ENCODE results near the gene ABCA9. TPM values are rescaled to one million over a fixed set of nuclear protein-coding genes. Genes with fewer than 3 reads are reported as not detected.

The ABCA9 gene
- total RNA-seq, 1 donor from 2014 or later = 0.16 TPM

- Histone ChIP-seq H2AFZ (ENCODE audit: low read depth, low read length) (no peak overlapping the region), H3K36me3 (ENCODE audit: insufficient read depth, low read length) (no peaks in the 10 kb centered on the region), H3K27ac (ENCODE audit: low read depth, low read length) (no peak overlapping the region), H4K20me1 (ENCODE audit: insufficient read depth, low read length) (no peaks in the 10 kb centered on the region), H3K4me2 (ENCODE audit: low read length) (no peak overlapping the region), H3K27me3 (ENCODE audit: insufficient read depth, low read length) (no peaks in the 10 kb centered on the region), H3K4me1 (ENCODE audit: insufficient read depth, low read length) (no peaks in the 10 kb centered on the region), H3K4me3 (ENCODE audit: insufficient read depth, low read depth, low read length) (no peak overlapping the region), H3K9me3 (ENCODE audit: insufficient read depth, low read depth, low read length) (no peaks in the 10 kb centered on the region), H3K9ac (ENCODE audit: low read length) (no peak overlapping the region), H3K79me2 (ENCODE audit: insufficient read depth, low read length) (no peaks in the 10 kb centered on the region)
- FAIRE-seq (no peak), DNase-seq (ENCODE audit: low read depth) (peak; percentile 22)
- TF ChIP-seq CTCF (IDR thresholded peaks at IDR 0.05; ENCODE audit: insufficient read depth, low read depth, low read length) = no peak
- no peak for TF ChIP-seq EZH2 (IDR thresholded peaks at IDR 0.05; ENCODE audit: insufficient read depth, low read length)
- Mint-ChIP-seq H3K4me3 (ENCODE audit: unreplicated experiment) (no peak overlapping the region), H3K27ac (ENCODE audit: unreplicated experiment) (no peak overlapping the region), H3K27me3 (ENCODE audit: low read depth, unreplicated experiment) (no peaks in the 10 kb centered on the region), H3K36me3 (ENCODE audit: low read depth, unreplicated experiment) (no peaks in the 10 kb centered on the region), H3K9me3 (ENCODE audit: unreplicated experiment) (peaks cover 1% of the 10 kb centered on the region), H3K4me1 (ENCODE audit: low read depth, unreplicated experiment) (peaks cover 4% of the 10 kb centered on the region)
These were observed 67.6 kb downstream of the ABCA9 start for GRCh38 chr17:68993112-68993511.

DNA sequence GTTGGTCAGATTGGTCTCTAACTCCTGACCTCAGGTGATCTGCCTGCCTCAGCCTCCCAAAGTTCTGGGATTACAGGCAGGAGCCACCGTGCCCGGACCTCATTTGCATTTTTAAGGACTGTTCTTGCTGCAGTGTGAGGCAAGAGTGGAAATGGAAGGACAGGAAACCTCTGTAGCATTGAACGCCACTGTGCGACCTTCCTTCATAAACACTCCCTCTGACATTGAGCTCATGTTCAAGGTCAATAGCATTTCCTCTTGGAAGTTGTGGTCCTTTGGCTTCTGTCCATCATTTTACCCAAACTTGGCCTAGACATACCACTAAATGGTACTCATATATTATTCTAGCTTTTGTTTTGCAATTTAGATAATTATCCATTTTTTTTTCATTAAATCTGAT lies 72.8 kb downstream of the ABCA9 start:
- H3K9me3 ChIP-seq (ENCODE audit: insufficient read depth, low read depth, low read length) = no peaks in the 10 kb centered on the region
- FAIRE-seq = no peak

More for the DNA sequence above, 72.8 kb downstream of the ABCA9 start:
- H3K79me2 ChIP-seq (ENCODE audit: insufficient read depth, low read length) = no peaks in the 10 kb centered on the region
- H3K27ac ChIP-seq (ENCODE audit: low read depth, low read length) = no peak overlapping the region
- Mint-ChIP-seq H3K4me1 (ENCODE audit: low read depth, unreplicated experiment) (peaks cover 3% of the 10 kb centered on the region), H3K9me3 (ENCODE audit: unreplicated experiment) (no peaks in the 10 kb centered on the region), H3K4me3 (ENCODE audit: unreplicated experiment) (no peak overlapping the region), H3K27ac (ENCODE audit: unreplicated experiment) (no peak overlapping the region), H3K27me3 (ENCODE audit: low read depth, unreplicated experiment) (peaks cover 5% of the 10 kb centered on the region), H3K36me3 (ENCODE audit: low read depth, unreplicated experiment) (no peaks in the 10 kb centered on the region)
- TF ChIP-seq CTCF (IDR thresholded peaks at IDR 0.05; ENCODE audit: insufficient read depth, low read depth, low read length) = no peak
- TF ChIP-seq EZH2 (IDR thresholded peaks at IDR 0.05; ENCODE audit: insufficient read depth, low read length) = no peak
- no peaks in the 10 kb centered on the region for H3K4me1 ChIP-seq (ENCODE audit: insufficient read depth, low read length)
- H3K9ac ChIP-seq (ENCODE audit: low read length) = no peak overlapping the region
- H3K36me3 ChIP-seq (ENCODE audit: insufficient read depth, low read length) = no peaks in the 10 kb centered on the region
- H3K4me2 ChIP-seq (ENCODE audit: low read length) = no peak overlapping the region
- H2AFZ ChIP-seq (ENCODE audit: low read depth, low read length) = no peak overlapping the region
- no peaks in the 10 kb centered on the region for H4K20me1 ChIP-seq (ENCODE audit: insufficient read depth, low read length)
- no peak for DNase-seq (ENCODE audit: low read depth)
- H3K4me3 ChIP-seq (ENCODE audit: insufficient read depth, low read depth, low read length) = no peak overlapping the region
- H3K27me3 ChIP-seq (ENCODE audit: insufficient read depth, low read length) = no peaks in the 10 kb centered on the region
